Adrenal gland (tissue), 12 donors: ENCODE results near the gene PPP1R15A. TPM values are rescaled to one million over a fixed set of nuclear protein-coding genes. Genes with fewer than 3 reads are reported as not detected.
A peak's percentile ranks its signal among the peaks of the same experiment; 100 is the strongest.
"Not testable (repeated sequence)": the region's sequence is repeated elsewhere in the genome, so short reads cannot be mapped to it uniquely, and the experiment has no call there.

Source experiments
- DNase-seq, 7 donors: peaks; one replicate each; pipeline ENCODE4 v3.0.0-alpha.2; 2019 to 2020
- H3K27ac ChIP-seq, 5 donors: fragments of 200-600 bp; sonication (generic) in 4 of 5; 1 replicate in 3 of 5; 2 replicates in 2 of 5; pipeline versions ENCODE4 v1.5.1 to v1.8.0; 2016 to 2020; ENCODE audit warnings: mild to moderate bottlenecking in 1 of 5
- H3K27me3 ChIP-seq: fragments of 200-600 bp; 2 replicates; pipeline ENCODE4 v1.8.0; 2021
- H3K36me3 ChIP-seq, 2 donors: fragments of 200-600 bp; replicated peaks in 1 of 2; 1 replicate in 1 of 2; 2 replicates in 1 of 2; pipeline versions ENCODE4 v1.5.1 to v1.8.0; 2018 to 2022
- H3K4me1 ChIP-seq, 2 donors: fragments of 200-600 bp; replicated peaks in 1 of 2; 1 replicate in 1 of 2; 2 replicates in 1 of 2; pipeline versions ENCODE4 v1.5.1 to v1.8.0; 2018 to 2021
- H3K4me3 ChIP-seq, 4 donors: fragments of 200-600 bp; sonication (generic) in 3 of 4; one replicate each; pipeline ENCODE4 v1.5.1; 2016 to 2018
- H3K9me3 ChIP-seq, 3 donors: fragments of 200-600 bp; sonication (generic) in 1 of 3; replicated peaks in 1 of 3; 1 replicate in 2 of 3; 2 replicates in 1 of 3; pipeline versions ENCODE4 v1.5.1 to v1.8.0; 2016 to 2021
- CTCF ChIP-seq, 6 experiments: fragments of 450-650 bp in 4 of 6; fragments of 200-600 bp in 2 of 6; sonication (generic) in 1 of 6; IDR thresholded peaks; 1 replicate in 5 of 6; 2 replicates in 1 of 6; pipeline versions ENCODE4 v1.5.1 to v1.8.0; 2016 to 2021; ENCODE audit warnings: antibody characterized with exemption in 6 of 6, mild to moderate bottlenecking in 2 of 6, moderate library complexity in 1 of 6
- POLR2A ChIP-seq, 2 donors: fragments of 450-650 bp; IDR thresholded peaks; one replicate each; pipeline ENCODE4 v1.6.1; 2017; ENCODE audit warnings: antibody characterized with exemption in 2 of 2, mild to moderate bottlenecking in 2 of 2, moderate library complexity in 1 of 2
- WGBS, 4 donors: extraction: QIAGEN DNeasy Blood & Tissue Kit in 2 of 4; methylation state at CpG; one replicate each; pipeline versions ENCODE4 v1.1.5 to v1.1.7; 2013 to 2017; 5-methylcytosine and 5-hydroxymethylcytosine counted together
- intact Hi-C, 2 donors: fragments of 100-400 bp; cut with DNase I; formaldehyde crosslinking; loops; one replicate each; pipeline versions ENCODE4 v1.14.1 to v1.15.0; 2022 to 2023
- polyA plus RNA-seq, 3 donors: library from polyadenylated mRNA; stranded (reverse); fragments of 200-250 nt in 2 of 3; fragments of 350-450 nt in 1 of 3; fragmentation: Illumina TruSeq in 1 of 3; extraction: RNeasy Lipid Tissue Mini Kit (QIAGEN cat#74804) in 1 of 3; gene quantifications; one replicate each; pipeline ENCODE4 v1.2.3, GENCODE V29; 2013 to 2014
- total RNA-seq, 9 donors: library from RNA; depleted of rRNA in 4 of 9; stranded (reverse); fragments of >200 nt in 4 of 9; fragments of 120-200 nt in 1 of 9; fragmentation: NEBNext Ultra II Directional in 1 of 9; extraction: Animal tissue kit (Norgen Biotek cat#: 25700) in 1 of 9; gene quantifications; one replicate each; pipeline versions ENCODE4 v1.1.0 to v1.2.4, GENCODE V29; 2013 to 2023
- donor health status: healthy with polysubstance abuse.
- donor health status: Bipolar disorder and iron deficiency.
- donor health status: DM: yes; HTN: yes; CAD: no.
- donor health status: DM: no; HTN: no; CAD: no.
- donor health status: DM: no; HTN: no; CAD: no.
- donor health status: DM: yes; HTN: yes; CAD: no.

Gene PPP1R15A
- total and polyA plus RNA-seq, 12 donors: 18.2 to 174 (median 43.7) TPM

GRCh38 chr19:48900477-48901406 is 28.5 kb downstream of the PPP1R15A start:
- Histone ChIP-seq H3K27me3 (no peaks in the 10 kb centered on the region), H3K36me3 (peaks cover 0 to 17% of the 10 kb centered on the region in 2 donors), H3K9me3 (no peaks in the 10 kb centered on the region), H3K4me3 (peak overlapping the region in 3 of 4 donors; percentile 69 to 83 (median 79)), H3K4me1 (peaks cover 2 to 16% of the 10 kb centered on the region in 2 donors), H3K27ac (peak overlapping the region; percentile 39 to 90 (median 77))
- intact Hi-C loops: no loop called here
- TF ChIP-seq POLR2A (IDR thresholded peaks at IDR 0.05): no peak
- TF ChIP-seq CTCF (IDR thresholded peaks at IDR 0.05): no peak
- DNase-seq: no peak
- 11 to 31% (median 12%) methylated on average over 8 to 24 of the region's 24 CpGs for WGBS, 4 donors

- H3K9me3 ChIP-seq, H3K4me3 ChIP-seq, H3K27me3 ChIP-seq, H3K27ac ChIP-seq, DNase-seq, intact Hi-C loops: not testable (repeated sequence)
- Histone ChIP-seq H3K36me3 (peaks cover 0 to 30% of the 10 kb centered on the region in 2 donors), H3K4me1 (peaks cover 2 to 16% of the 10 kb centered on the region in 2 donors)
- 95 to 98% (median 96%) methylated on average over 7 of the region's 7 CpGs for WGBS, 4 donors
Measured at GRCh38 chr19:48902291-48902690, 30.1 kb downstream of the PPP1R15A start.

GRCh38 chr19:48903788-48904187 is 31.6 kb downstream of the PPP1R15A start:
- H3K27ac ChIP-seq, H3K9me3 ChIP-seq, DNase-seq, H3K27me3 ChIP-seq, intact Hi-C loops, H3K4me3 ChIP-seq: not testable (repeated sequence)
- Histone ChIP-seq H3K36me3 (peaks cover 0 to 30% of the 10 kb centered on the region in 2 donors), H3K4me1 (peaks cover 2 to 16% of the 10 kb centered on the region in 2 donors)

GRCh38 chr19:48905664-48906063 is 33.4 kb downstream of the PPP1R15A start:
- peaks cover 0 to 46% of the 10 kb centered on the region in 2 donors for H3K36me3 ChIP-seq

More at GRCh38 chr19:48905664-48906063, 33.4 kb downstream of the PPP1R15A start:
- Histone ChIP-seq H3K9me3 (no peaks in the 10 kb centered on the region), H3K4me3 (no peak overlapping the region), H3K27ac (no peak overlapping the region), H3K27me3 (no peaks in the 10 kb centered on the region), H3K4me1 (peaks cover 2 to 11% of the 10 kb centered on the region in 2 donors)
- intact Hi-C loops: no loop called here
- DNase-seq: no peak
- TF ChIP-seq POLR2A (IDR thresholded peaks at IDR 0.05) (no peak), CTCF (IDR thresholded peaks at IDR 0.05) (no peak)
- 83 to 94% (median 92%) methylated on average over 9 to 14 of the region's 14 CpGs for WGBS, 4 donors
